GM12878 (cell line): ENCODE results near the gene IL17A.

Experiments used
- CHD1 ChIP-seq: IDR thresholded peaks from 2 replicates; pipeline ENCODE4 v1.6.1; 2012; ENCODE audit warnings: low read depth, low read length, improper control_type of control experiment
- ESRRA ChIP-seq: IDR thresholded peaks from 2 replicates; pipeline ENCODE4 v1.6.1; 2012; ENCODE audit warnings: mild to moderate bottlenecking, low read length, improper control_type of control experiment
- EZH2 ChIP-seq: IDR thresholded peaks from 2 replicates; pipeline ENCODE4 v1.6.1; 2012; ENCODE audit warnings: low read depth, mild to moderate bottlenecking, control low read depth, inconsistent platforms, low read length, borderline replicate concordance; ENCODE audit not compliant: control insufficient read depth
- MTA3 ChIP-seq: IDR thresholded peaks from 2 replicates; pipeline ENCODE4 v1.6.1; 2012; ENCODE audit warnings: low read length, inconsistent platforms, borderline replicate concordance
- POLR2AphosphoS5 ChIP-seq: IDR thresholded peaks from 2 replicates; pipeline ENCODE4 v1.6.1; 2011; ENCODE audit warnings: mild to moderate bottlenecking, low read length, inconsistent platforms
- RAD21 ChIP-seq: IDR thresholded peaks from 2 replicates; pipeline ENCODE4 v1.6.1; 2011; ENCODE audit warnings: mild to moderate bottlenecking, low read depth, low read length, moderate library complexity; ENCODE audit not compliant: insufficient read depth
- ZNF384 ChIP-seq: IDR thresholded peaks from 2 replicates; pipeline ENCODE4 v1.6.1; 2012; ENCODE audit warnings: low read depth, mild to moderate bottlenecking, low read length, improper control_type of control experiment, borderline replicate concordance
- TF ChIP-seq, protein P1 (sequence below): IDR thresholded peaks from 2 replicates; pipeline ENCODE4 v1.6.1; 2012; ENCODE audit warnings: low read depth, low read length, improper control_type of control experiment
- TF ChIP-seq, protein P2 (sequence below), 3 experiments: IDR thresholded peaks in 2 of 3; conservative IDR thresholded peaks in 1 of 3; 2 replicates each; pipeline ENCODE4 v1.5.1; 2011; ENCODE audit warnings: low read depth in 3 of 3, low read length in 3 of 3, mild to moderate bottlenecking in 3 of 3, control low read depth in 2 of 3, moderate library complexity in 2 of 3, inconsistent platforms in 1 of 3, mixed read lengths in 1 of 3; ENCODE audit not compliant: control insufficient read depth in 2 of 3, insufficient read depth in 1 of 3; ENCODE audit errors: extremely low read depth in 1 of 3

DNA sequence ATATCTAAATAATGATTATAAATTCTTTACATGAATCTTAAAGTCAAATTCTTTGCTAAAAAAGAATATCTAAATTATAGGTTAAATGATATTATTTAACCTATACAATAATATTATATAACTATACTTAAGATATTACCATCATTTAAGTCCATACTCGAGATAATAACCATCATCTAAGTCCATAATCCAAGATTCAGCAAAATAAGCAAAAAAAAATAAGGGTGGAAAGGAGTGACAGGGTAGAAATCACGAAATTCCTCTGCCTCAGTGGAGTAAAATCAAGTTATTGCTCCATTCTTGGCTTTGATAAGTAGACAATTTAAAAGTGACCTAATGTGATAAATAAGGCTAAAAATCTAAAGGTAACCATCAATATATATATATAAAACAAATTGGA is 9.7 kb downstream of the IL17A start:
- no peak for TF ChIP-seq POLR2AphosphoS5
- no peak for TF ChIP-seq EZH2
- no peak for TF ChIP-seq CHD1
- TF ChIP-seq, protein P1, sequence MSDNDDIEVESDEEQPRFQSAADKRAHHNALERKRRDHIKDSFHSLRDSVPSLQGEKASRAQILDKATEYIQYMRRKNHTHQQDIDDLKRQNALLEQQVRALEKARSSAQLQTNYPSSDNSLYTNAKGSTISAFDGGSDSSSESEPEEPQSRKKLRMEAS, result no peak
- no peak for TF ChIP-seq ESRRA
- TF ChIP-seq MTA3, result no peak
- TF ChIP-seq, protein P2, sequence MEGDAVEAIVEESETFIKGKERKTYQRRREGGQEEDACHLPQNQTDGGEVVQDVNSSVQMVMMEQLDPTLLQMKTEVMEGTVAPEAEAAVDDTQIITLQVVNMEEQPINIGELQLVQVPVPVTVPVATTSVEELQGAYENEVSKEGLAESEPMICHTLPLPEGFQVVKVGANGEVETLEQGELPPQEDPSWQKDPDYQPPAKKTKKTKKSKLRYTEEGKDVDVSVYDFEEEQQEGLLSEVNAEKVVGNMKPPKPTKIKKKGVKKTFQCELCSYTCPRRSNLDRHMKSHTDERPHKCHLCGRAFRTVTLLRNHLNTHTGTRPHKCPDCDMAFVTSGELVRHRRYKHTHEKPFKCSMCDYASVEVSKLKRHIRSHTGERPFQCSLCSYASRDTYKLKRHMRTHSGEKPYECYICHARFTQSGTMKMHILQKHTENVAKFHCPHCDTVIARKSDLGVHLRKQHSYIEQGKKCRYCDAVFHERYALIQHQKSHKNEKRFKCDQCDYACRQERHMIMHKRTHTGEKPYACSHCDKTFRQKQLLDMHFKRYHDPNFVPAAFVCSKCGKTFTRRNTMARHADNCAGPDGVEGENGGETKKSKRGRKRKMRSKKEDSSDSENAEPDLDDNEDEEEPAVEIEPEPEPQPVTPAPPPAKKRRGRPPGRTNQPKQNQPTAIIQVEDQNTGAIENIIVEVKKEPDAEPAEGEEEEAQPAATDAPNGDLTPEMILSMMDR (IDR thresholded peaks at IDR 0.05 in 2 of 3, conservative IDR thresholded peaks at IDR 0.05 in 1 of 3; ENCODE audit: control insufficient read depth in 2 of 3, extremely low read depth in 1 of 3, insufficient read depth in 1 of 3, low read depth in 3 of 3, low read length in 3 of 3), result no peak
- no peak for TF ChIP-seq ZNF384
- no peak for TF ChIP-seq RAD21
